Cerebellar nuclear complex (tissue), 1 donor: ENCODE results near the gene HOXA4.

Experiments used
- DNase-seq, 2 experiments: peaks; one replicate each; lab custom pipeline; 2025; lab: John Stamatoyannopoulos, UW

Gene HOXA4

DNA sequence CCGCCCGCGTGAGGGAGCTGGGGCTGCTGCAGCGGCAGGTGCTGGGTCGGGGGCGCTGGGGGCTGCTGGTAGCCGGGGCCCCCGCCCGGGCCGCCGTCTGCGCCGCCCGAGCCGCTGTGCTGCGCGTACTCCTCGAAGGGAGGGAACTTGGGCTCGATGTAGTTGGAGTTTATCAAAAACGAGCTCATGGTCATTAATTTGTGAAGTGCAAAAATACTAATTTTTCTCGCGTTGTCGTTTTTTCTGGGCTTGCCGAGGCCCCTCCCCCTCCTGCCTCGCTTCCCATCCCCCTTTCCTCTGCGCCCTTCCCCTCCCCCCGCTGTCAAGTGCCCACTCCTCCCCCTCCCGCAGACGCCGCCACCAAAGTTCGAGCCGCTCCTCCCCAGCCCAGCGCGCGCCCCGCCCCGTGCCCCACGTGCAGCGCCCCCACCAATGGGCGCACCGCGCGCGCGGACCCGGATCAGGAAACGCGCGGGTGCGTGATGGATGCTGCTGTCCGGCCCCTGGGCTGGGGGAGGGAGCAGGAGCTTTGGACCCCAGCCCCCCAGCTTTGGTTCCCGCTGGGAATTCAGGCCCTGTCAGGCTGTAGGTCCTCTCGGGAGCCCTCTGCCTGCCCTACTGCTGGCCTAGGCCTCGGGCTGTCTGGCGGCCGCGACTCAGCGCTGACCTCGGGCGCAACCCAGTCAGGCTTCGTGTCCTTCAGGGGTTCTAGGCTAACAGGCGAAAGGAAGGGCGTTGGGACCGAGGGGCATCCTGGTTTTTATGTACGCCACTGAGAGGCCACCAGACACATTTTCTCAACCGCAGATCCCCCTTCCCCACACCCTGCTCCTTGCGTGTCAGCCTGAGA, at the start of gene HOXA4:
TSS of gene HOXA4 (minus strand) at position 218 of the 850 bp plus-strand sequence. CDS start at position 194, 24 bp downstream.
- no peak for DNase-seq

DNA sequence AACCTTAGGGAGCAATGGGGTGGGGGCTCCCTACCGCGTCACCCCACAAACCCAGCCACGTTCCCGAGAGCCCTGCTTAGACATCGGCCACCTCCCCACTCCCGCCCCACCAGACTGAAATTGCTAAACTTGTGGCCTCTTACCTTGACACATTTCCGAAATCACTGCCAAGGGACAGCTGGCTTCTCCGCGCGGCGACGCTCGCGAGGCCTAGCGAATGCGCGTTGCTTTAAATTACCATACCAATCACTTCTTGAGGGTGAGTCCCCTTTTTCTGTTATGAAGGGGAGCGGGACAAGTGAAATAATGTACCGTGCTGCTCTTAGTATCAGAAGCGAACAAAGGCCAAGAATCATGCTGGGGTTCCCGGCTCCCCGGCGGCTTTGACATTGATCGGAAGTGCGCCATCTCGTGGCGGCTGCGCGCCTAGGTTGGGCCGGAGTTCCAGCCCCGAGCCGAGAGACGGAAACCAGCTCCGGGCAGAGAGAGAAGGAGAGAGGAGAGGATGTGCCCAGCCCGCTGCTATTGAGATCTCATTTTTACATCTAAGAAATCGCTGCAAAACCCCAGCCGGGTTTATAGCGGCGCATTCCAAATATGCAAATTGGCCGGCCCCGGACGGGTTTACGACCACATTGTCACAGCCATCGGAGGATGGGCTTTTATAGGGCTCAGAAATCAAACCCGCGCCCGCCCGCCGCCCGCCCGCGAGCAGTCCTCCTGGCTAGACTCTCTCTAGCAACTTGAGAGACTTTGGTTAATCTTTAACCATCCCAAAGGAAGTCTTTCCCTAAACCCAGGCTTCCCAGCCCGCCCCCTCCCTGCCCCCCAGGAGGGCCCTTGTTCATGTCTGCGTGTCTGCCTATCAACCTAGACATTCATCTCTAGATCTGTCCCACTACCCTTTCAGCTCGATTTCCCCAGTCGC, 49.2 kb upstream of the HOXA4 start:
- DNase-seq, result no peak

DNA sequence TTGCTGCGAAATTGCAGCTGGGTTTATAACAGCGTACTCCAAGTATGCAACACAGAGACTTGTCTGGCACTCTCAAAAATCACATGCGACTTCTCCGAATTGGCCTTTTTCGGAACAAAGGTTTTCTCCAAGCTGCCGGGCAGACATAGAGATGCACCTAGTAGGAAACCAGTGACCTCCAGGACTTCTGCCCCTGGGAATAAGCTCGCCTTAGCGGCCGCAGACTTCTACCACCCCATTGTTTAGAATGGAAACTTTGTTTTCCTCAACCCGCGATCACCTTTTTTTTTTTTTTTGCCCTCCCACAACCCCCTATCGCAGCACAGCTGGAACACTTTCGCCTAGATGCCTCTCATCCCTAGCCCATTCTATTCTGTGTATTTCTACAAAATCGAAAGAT, 48.5 kb upstream of the HOXA4 start:
- DNase-seq, result no peak

DNA sequence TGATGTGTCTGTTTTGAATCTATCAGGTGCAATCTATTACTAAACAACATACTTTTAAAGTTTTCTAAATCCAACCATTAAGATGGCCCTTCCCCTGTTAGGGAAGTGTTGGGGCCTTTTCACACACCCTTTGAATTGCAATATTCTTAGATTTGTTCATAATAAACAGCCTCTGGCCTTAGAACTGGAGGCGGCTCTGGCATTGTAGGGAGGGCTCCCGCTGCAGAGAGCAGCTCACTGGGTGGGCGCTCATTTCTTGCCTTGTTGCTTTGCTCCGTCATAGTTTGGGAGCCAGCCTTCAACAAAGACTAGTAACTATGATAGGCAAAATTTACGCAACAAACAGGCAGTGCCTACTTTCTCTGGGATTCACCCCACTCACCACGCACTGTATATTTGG, 47.8 kb upstream of the HOXA4 start:
- no peak for DNase-seq

DNA sequence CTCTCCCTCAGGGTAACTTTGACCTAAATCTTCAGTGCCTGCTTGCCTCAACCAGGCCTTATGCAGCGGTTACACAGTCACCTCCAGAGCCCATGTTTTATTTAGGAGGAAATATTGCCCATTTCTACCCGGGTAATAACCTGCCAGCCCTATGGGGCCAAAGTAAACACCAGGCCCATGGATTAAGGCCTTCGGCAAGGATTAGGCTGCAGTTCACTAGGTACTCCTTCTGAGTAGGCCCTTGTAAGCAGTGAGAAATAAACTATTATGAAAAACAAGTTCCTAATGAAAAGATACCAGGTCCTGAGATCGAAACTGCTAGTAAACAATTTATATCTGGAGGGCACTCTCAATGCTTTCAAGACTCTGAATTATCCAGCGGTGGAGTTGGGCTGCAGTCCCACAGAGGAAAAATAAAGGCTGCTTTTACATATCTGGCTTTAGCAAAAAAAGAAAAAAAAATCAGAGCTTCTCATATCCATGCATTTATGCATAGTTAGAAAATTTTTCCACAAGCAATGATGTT, 47.3 kb upstream of the HOXA4 start:
- no peak for DNase-seq

DNA sequence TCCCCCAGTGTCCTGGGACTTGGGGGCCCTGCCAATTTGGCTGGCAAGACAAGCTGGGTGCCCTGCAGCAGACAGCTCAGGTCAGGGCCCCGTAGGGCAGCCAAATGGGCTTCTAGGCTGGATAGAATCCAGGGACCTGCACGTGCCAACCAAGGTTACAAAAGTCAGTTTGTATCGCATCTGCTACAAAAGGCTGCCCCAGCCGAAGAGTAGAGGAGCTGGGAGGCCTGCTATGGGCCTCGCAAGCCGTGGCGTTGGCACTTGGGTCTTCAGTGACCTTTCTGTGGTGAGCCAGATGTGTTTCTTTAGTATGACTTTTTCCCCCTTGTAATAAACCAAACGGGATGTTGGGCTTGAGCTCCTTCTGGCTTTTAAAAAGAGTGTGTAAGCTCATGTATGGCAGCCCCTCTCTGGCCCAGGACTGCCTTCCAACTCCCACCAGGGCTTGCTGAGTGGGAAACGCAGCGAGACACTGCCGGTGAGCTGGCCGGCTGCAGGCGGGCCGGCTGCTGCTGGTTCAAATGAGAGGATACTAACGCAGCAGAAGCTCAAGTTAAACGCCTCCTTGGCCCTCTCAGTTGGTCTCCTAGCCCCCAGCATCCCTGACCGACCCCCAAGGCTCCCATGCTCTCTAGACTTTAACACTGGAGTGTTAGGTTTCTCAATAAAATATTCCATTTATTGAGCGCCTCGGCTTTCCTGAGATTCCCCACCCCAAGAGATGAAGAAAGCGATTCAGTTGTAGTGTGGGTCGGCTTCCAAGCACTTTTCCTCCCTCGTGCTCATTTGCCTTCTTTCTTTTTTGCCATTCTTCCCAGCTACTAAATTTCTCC, 46.6 kb upstream of the HOXA4 start:
- DNase-seq, result no peak

DNA sequence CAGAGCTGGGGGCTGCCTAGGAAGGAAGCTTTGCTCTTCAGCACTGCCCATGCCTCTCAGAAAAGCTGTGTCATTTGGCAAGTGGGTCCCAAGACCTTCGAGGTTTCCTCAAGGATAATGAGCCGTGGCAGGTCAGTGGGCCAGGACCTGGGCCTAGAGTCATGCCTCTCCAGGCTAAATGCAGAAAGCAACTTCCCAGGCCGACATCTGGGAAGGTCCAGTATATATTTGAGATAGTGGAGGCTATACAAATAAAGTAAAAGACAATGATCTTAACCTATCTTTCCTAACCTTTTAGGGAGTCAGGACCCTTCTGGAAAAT, 45.9 kb upstream of the HOXA4 start:
- DNase-seq, result no peak

DNA sequence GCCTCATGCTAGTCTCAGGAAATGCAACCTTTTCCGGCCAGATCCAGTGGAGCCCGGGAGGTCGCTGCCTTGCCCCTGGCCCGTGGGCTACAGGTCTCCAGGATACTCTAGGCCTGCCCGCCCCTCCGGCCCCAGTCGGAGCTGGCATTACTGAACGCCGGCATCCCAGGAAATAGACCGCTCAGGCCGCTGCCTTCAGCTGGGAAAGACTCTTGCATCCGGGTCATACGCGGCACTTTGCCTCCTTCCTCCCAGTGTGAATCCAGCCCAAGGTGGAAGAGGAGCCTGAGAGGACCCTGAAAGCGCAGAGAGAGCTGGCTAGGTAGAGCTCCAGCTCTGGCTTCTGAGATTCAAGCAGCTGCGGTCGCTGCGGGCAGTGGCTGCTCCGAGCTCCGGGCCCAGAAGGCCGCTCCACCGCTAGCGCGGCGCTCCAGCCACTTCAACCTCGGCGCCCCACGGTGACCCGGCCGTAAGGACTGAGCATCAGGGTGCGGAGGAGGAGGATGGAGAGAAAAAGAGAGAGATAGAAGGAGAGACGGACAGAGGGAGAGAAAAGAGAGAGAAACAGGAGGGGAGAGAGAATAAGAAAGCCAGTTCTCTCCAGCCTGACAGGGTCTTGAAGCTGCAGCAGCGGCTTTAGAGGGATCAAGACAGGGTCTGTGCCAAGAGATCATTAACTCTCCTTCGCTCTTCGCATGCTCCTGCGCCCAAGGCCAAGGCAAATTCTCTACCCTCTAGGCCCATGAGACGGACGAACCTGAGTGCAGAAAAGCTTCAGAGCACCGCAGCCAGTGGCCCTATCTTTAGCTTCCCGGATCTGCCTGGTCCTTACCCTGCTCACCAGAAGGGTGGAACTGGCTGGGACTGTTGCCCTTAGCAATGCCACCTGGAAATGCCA, 45.3 kb upstream of the HOXA4 start:
- no peak for DNase-seq

DNA sequence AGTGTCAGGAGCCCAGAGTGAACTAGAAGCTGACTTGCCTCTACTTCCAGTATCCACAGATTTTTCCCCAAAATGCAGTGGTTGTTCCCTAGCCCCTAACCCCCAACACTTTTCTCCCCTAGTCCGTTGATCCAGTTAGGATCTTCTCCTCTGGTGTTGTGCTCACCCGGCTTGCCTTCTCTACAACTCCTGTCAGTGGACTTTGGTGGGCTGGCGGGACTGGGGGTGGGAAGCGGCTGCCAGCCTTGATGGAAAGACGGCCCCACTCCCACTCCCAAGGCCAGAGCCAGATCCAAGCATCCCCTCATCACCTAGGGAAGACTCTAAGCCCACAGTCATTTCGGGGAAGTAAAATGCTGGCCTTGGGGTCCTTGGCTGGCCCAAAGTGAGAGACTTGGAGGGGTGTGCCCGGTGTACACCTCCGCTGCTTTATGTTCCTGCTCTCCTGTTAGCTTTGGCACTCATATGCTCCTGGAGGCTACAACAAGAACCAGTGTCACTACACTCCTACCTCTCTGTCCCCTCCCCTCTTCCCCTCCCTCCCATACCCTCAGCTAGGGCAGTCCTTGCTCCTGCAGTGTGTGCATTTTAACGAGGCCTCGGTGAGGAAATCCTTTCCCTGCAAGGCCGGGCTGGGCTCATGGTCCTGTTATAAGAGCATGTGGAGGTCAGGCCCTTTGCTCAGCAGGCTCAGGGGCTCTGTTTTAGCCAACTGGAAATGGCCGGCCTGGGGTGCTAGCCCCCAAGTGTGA, 44.5 kb upstream of the HOXA4 start:
- no peak for DNase-seq

DNA sequence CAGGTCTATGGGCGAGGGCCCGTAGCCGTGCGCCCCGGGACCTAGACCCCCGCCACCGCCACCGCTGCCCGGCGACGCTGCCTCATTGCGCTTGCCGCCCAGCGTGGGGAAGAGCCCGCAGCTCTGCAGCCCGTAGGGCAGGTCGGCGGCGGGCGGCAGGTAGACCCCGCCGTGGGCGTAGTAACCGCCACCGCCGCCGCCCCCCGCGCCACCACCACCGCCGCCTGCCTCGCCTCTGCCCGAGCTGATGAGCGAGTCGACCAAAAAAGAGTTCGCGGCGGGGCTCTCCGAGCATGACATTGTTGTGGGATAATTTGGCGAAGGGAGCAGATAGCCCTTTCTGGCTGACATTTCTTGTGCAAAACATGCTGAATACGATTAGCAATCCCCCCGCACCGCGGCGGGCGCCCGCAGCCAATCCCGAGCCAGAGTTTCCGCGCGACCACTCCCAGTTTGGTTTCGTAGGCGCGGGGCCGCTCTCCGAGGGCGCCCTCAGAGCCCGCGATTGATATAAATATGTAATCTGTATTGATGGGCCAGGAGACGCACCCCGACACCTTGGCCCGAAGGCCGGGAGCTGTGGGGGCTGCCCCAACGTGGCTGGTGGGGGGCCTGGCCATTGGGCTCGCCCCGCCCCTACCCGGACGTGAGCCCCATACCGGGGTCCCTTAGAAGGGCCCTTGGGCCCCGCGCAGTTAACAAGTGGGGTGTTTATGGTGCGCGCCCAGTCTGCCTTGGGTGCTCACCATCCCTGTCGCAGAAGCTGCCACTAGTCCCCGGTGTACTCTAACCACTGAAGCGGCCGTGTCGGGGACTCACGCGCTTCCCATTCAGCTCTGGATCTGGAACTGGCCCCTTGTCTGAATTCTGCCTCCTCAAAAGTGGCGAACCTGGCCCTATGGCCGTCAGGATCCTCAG, 43.7 kb upstream of the HOXA4 start, which contains the start of gene HOXA10:
TSS of gene HOXA10 (minus strand) at position 365 of the 918 bp plus-strand sequence. CDS start at position 351, 14 bp downstream.
- DNase-seq, result no peak

DNA sequence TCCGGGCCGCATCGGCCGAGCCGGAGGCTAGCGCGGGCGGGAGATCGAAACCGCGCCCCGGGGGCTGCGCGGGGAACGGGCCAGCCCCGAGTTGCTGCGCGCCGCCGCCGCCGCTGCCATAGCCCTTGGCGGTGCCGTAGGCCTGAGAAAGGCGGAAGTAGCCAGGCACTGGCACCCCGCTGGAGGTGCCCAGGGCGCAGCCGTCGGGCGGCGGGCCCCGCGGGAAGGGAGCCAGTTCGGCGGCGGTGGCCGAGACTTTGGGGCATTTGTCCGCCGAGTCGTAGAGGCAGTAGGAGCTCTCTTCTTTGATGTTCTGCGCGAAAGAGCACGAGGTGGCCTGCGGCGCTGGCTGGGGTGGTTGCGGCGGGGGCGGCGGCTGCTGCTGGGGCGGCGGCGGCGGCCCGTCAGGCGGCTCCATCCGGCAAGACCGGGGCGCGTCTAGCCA, 43.0 kb upstream of the HOXA4 start:
- no peak for DNase-seq

DNA sequence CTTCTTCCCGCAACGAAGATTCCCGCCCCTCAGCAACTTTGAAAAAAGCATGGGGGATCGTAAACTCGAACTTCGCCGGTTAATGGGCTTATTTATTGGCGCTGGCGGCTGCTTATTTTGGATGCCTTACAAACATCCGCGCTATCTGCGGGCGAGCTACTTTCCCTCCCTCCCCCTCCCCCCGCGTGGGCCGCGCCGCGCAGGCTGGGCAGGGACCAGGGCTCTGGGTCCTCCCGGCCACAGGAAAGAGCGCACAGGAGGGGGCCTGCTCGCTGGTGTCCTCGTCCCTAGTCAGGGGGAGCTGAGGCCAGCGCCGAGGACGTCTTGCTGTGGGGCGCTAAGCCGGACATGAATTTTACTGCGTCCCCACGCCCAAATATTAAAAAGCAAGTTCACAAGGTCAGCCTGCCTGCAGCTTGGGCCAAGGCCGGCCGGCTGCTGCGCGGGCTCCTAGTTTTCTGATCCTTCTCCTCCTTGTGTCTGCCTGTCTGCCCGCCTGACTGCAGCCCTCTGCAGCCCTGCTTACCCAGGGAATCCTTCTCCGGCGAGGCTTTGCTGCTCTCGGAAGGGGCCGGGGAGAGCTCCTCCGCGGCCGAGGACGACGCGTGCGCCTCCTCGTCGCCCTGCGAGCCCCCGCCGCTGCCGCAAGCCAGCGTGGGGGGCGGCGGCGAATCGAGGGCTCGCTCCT, 42.4 kb upstream of the HOXA4 start:
- DNase-seq, result no peak

DNA sequence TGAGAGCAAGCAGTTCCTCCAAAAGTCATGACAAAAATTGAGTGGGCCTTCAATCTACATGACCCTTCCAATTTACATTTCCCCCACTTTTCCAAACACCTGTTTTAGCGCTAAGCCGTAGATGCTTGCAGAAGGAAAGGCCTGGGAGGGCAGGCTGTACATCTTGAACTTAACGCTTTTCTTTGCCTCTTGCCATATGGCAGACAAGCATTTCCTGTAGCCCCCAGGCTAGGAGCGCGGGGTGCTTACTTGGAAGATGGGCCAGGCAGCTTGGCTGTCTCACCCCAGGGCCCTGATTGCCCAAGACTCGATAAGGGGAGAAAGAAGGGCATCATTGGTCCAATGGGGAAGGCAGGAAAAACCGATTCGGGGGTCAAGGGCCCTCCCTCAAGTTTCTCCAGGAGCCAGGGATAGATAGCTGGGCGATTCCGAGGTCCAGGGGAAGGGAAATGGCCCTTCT, 41.8 kb upstream of the HOXA4 start:
- DNase-seq, result no peak

DNA sequence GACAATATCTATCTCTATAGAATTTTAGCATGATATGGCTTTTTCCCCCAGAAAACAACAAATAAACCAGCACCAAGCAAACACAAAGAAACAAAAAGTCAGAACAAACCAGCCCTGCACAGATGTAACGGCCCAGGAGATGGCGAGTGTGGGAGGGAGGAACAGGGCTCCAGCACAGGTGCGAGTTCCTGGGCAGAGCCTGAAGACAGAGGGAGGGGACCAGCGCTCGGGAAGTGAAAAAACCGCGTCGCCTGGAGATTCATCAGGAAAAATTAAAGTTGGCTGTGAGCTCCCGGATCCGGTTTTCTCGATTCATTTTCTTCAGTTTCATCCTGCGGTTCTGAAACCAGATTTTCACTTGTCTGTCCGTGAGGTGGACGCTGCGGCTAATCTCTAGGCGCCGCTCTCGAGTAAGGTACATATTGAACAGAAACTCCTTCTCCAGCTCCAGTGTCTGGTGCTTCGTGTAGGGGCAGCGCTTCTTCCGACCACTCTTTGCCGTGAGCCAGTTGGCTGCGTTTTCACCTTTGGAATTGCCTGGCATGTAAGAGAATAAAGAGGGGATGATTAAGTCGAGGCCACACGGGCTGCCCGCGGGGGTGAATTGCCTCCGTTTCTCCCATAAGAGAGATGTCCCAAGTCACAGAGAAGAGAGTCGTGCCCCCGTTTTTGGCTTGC, 41.2 kb upstream of the HOXA4 start:
- no peak for DNase-seq

DNA sequence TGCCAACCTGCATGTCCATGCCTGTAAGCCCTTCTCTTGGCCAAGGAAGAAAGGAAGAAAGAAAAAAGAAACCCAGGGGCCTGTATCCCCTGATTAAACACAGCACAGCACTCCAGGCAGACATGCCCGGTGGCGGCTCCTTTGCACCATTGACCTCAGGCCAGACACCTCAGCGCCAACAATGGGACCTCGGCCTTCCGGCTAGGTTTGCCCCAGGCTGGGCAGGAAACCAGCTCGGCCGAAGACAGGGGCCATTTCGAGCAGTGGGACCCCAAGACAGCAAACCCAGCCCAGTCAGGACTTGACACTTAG, 40.7 kb upstream of the HOXA4 start:
- no peak for DNase-seq

DNA sequence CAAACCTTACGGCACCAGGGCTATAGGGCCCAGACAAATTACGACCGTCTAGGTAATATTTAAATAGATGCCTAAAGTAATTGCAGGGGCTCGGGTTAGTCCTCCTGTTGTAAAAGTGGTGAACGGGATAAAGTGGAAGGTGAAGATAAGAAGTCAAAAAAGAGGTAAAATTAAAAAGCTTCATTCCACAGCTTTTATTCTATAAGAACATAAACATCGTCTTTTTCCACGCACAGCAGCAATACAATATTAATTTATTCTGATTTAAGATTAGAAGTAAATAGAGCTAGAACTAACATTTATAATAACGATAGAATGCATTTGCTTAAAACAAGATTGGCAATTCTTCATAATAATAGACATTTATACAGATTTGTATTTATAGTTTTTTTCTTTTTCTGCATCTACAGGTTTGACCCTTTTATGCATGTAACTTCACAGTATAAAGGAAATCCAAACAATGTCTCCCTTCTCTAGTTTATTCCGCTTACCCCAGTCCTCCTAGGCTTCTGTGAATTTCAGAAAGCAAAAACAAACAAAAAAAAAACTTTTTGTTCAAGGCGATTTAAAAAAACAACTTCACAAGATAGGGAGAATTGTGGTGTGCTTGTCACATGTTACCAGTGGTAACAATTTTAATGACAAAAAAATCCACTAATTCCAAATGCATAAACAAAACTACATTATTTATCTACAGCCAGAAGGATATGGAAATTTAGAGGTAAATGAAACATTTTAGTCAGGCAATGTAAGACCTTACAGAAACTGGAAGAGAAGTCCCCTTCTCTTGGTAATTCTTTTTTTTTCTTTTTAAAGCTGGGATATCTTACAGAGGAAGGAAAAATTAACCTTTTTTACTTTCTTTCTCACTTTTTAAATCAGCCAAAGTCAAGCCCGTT, 40.1 kb upstream of the HOXA4 start:
- no peak for DNase-seq
